Lower lobe of right lung (tissue), 2 donors: ENCODE data around the gene GRIK2. TPM values are rescaled to one million over a fixed set of nuclear protein-coding genes. Genes with fewer than 3 reads are reported as not detected.
A peak's percentile ranks its signal among the peaks of the same experiment; 100 is the strongest.

Experiments
- ATAC-seq, 2 donors: fragments of 200-7000 bp; cut with Tn5 transposase; one replicate each; pipeline ENCODE4 v1.9.1; 2020 to 2022; ENCODE audit warnings: mild to moderate bottlenecking in 2 of 2, moderate library complexity in 2 of 2
- DNase-seq: peaks from one replicate; pipeline ENCODE4 v3.0.0-alpha.2; 2020
- H3K27ac ChIP-seq: fragments of 200-600 bp; one replicate; pipeline ENCODE4 v1.8.0; 2022
- H3K27me3 ChIP-seq: fragments of 200-600 bp; one replicate; pipeline ENCODE4 v1.8.0; 2022; ENCODE audit warnings: low read depth
- H3K36me3 ChIP-seq: fragments of 200-600 bp; one replicate; pipeline ENCODE4 v1.8.0; 2022; ENCODE audit warnings: mild to moderate bottlenecking
- H3K4me1 ChIP-seq: fragments of 200-600 bp; one replicate; pipeline ENCODE4 v1.8.0; 2022
- H3K4me3 ChIP-seq: fragments of 200-600 bp; one replicate; pipeline ENCODE4 v1.8.0; 2022; ENCODE audit warnings: mild to moderate bottlenecking
- H3K9me3 ChIP-seq: fragments of 200-600 bp; one replicate; pipeline ENCODE4 v1.8.0; 2022
- intact Hi-C: fragments of 100-400 bp; cut with DNase I; formaldehyde crosslinking; loops from one replicate; pipeline ENCODE4 v1.11.0; 2022
- total RNA-seq: library from RNA; stranded (reverse); fragmentation: NEBNext Ultra II Directional; extraction: Animal tissue kit (Norgen Biotek cat#: 25700); gene quantifications from one replicate; pipeline ENCODE4 v1.2.1, GENCODE V29; 2021
- TF ChIP-seq, protein P1 (sequence below): fragments of 200-600 bp; IDR thresholded peaks from one replicate; pipeline ENCODE4 v1.8.0; 2022; ENCODE audit warnings: antibody characterized with exemption, mild to moderate bottlenecking
- donor health status: DM: no; HTN: yes; CAD: no; lungs with severe emphysema.

Gene GRIK2
- total RNA-seq, 1 donor from 2014 or later: 0.62 TPM

DNA sequence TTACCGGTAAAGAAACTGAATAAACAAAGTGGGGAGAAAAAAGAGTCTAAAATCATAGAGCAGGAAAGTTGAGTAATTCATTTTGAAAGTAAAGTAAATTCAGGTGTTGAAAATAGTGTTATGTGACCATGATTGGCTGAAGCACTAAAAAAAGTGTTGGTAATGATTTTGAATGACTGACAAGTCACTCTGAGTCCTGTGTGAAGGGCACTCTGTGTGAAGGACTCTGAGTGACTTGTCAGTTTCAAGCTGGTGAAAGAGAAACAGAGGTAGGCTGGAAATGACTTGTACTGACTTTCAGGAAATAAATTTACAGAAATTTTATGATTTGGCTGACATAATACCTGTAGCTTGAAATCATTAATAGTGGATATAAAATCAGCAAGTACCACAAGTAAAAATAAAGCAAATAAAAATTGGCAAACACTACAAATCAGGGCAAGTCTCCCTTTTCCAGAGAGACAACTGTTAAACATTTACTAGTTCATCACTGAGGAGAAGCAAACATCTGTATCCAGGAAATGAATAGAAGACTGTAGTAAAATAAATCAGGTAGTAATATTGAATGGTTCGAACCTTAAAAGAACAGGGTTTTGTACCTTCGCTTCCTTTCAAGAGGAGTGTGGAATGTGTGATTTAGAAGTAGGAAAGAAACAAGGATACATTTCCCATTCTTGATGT, 630.6 kb downstream of the GRIK2 start:
- Histone ChIP-seq H3K36me3 (no peaks in the 10 kb centered on the region), H3K9me3 (no peaks in the 10 kb centered on the region), H3K27me3 (no peaks in the 10 kb centered on the region), H3K27ac (no peak overlapping the region), H3K4me1 (no peaks in the 10 kb centered on the region), H3K4me3 (no peak overlapping the region)
- intact Hi-C loops: no loop called here
- DNase-seq (no peak), ATAC-seq (peak; percentile 60 to 89)
- TF ChIP-seq, protein P1, sequence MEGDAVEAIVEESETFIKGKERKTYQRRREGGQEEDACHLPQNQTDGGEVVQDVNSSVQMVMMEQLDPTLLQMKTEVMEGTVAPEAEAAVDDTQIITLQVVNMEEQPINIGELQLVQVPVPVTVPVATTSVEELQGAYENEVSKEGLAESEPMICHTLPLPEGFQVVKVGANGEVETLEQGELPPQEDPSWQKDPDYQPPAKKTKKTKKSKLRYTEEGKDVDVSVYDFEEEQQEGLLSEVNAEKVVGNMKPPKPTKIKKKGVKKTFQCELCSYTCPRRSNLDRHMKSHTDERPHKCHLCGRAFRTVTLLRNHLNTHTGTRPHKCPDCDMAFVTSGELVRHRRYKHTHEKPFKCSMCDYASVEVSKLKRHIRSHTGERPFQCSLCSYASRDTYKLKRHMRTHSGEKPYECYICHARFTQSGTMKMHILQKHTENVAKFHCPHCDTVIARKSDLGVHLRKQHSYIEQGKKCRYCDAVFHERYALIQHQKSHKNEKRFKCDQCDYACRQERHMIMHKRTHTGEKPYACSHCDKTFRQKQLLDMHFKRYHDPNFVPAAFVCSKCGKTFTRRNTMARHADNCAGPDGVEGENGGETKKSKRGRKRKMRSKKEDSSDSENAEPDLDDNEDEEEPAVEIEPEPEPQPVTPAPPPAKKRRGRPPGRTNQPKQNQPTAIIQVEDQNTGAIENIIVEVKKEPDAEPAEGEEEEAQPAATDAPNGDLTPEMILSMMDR: no peak

DNA sequence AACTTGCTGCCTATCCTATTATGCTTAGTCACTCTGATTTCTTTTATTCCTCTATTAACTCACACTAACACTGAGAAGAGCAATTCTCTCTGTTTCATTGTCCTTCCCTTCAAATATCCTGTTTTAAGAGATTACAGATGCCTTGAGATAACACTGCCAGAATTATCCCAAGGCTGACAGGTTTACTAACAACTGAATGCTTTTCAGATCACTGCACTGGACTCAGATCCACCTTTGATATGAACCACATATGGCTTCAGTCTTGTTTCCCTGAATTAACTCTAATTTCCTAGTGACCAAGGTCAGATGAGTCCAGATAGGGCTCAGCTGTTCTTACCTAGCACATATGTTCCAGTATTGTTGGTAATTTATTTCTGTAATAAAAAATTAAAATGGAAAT, 633.1 kb downstream of the GRIK2 start:
- H3K36me3 ChIP-seq: no peaks in the 10 kb centered on the region
- TF ChIP-seq, protein P1: no peak
- H3K9me3 ChIP-seq: no peaks in the 10 kb centered on the region
- no peak for ATAC-seq
- intact Hi-C loops: no loop called here
- no peaks in the 10 kb centered on the region for H3K4me1 ChIP-seq
- H3K27ac ChIP-seq: no peak overlapping the region
- no peak overlapping the region for H3K4me3 ChIP-seq
- DNase-seq: no peak
- H3K27me3 ChIP-seq: no peaks in the 10 kb centered on the region

DNA sequence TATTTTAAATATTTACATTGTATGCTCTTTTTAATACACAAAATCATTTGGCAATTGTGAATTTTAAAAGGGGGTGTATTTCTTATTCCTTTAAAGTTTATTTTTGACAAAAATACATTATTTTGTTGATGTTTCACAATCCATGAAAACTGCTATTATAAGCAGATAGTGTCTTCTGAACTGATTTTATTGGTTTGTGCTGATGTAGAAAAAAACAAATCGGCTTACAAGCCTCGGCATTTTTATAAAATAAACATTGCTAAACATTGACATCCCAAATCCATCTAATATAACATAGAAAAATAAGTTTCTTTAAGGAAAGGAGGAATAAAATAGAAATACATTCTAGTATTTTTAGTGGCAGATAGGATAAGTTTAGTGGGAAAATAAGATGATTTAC, 634.7 kb downstream of the GRIK2 start:
- H3K36me3 ChIP-seq: no peaks in the 10 kb centered on the region
- H3K4me1 ChIP-seq: no peaks in the 10 kb centered on the region
- no peak overlapping the region for H3K27ac ChIP-seq
- no peak overlapping the region for H3K4me3 ChIP-seq
- H3K27me3 ChIP-seq: no peaks in the 10 kb centered on the region
- no peak for ATAC-seq
- H3K9me3 ChIP-seq: no peaks in the 10 kb centered on the region
- TF ChIP-seq, protein P1: no peak
- intact Hi-C loops: no loop called here
- DNase-seq: no peak

DNA sequence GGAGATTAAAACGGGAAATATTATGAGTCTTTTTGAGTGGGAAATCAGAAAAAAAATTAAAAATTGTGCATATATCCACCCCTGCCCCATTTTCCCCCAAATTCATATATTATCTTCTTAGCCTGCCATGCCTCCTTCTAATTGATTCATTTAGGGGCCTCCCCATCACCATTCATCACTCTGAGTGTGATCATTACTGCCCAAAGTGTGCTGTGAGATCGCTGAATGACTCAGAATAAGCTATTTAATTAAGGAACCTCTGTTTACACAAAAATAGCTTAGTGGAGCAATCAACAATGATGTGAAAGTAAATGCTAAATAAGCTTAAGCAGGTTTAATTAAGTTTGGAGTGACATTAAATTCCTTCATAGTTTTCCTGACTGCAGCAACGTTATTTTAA, 645.5 kb downstream of the GRIK2 start:
- TF ChIP-seq, protein P1: no peak
- intact Hi-C loops: no loop called here
- H3K4me1 ChIP-seq: no peaks in the 10 kb centered on the region
- H3K27ac ChIP-seq: no peak overlapping the region
- no peak for ATAC-seq
- no peaks in the 10 kb centered on the region for H3K36me3 ChIP-seq
- H3K27me3 ChIP-seq: no peaks in the 10 kb centered on the region
- no peak overlapping the region for H3K4me3 ChIP-seq
- DNase-seq: no peak
- H3K9me3 ChIP-seq: no peaks in the 10 kb centered on the region

DNA sequence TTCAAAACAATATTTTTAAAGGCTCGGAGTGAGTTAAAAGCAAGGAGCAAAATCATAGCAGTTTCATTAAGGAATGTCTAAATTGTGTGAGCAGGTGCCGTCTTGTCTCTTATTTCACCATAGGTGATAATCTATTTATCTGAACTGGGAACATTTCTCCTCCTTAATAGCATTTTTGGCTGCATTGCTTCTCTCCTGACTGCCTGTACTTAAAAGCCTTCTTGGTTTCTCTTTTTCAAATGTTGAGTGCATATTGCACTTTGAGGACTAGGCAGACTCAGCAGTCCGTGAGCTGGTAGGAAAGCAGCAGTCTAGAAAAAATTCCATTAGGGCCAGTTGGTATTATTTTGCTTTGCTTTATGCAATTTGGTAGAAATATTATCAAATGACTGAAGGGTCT, 645.9 kb downstream of the GRIK2 start:
- Histone ChIP-seq H3K4me1 (no peaks in the 10 kb centered on the region), H3K36me3 (no peaks in the 10 kb centered on the region), H3K27ac (no peak overlapping the region), H3K4me3 (no peak overlapping the region), H3K27me3 (no peaks in the 10 kb centered on the region), H3K9me3 (no peaks in the 10 kb centered on the region)
- TF ChIP-seq, protein P1: no peak
- intact Hi-C loops: no loop called here
- DNase-seq: no peak
- no peak for ATAC-seq
